ENCODE measurements around the gene TCAIM. TPM values are rescaled to one million over a fixed set of nuclear protein-coding genes. Genes with fewer than 3 reads are reported as not detected.

Gene TCAIM
- total and polyA plus RNA-seq, 2 of the 4 experiments (the other 2 are of a cell fraction), result 11.0 to 21.5 TPM

GRCh38 chr3:44416031-44417030 is 77.8 kb downstream of the TCAIM start:
- Histone ChIP-seq H3K23ac (ENCODE audit: low read depth, low read length) (no peak overlapping the region), H4K91ac (ENCODE audit: insufficient read depth, low read depth, low read length) (no peak overlapping the region), H2BK120ac (ENCODE audit: low read depth, low read length) (no peak overlapping the region), H4K20me1 (ENCODE audit: insufficient read depth, low read length) (no peaks in the 10 kb centered on the region), H4K5ac (ENCODE audit: low read depth, low read length) (no peak overlapping the region), H3K14ac (replicated peaks; ENCODE audit: low read depth, low read length) (no peak overlapping the region), H3K36me3 (ENCODE audit: control insufficient read depth, insufficient read depth, low read length) (no peaks in the 10 kb centered on the region), H3K56ac (ENCODE audit: extremely low read depth, insufficient read depth, low read length) (no peak overlapping the region), H3K9me1 (ENCODE audit: insufficient read depth, low read length) (0 out of 2 replicates have a peak, but pooled peaks cover 5% of the 10 kb centered on the region), H2AFZ (replicated peaks; ENCODE audit: low read length, poor library complexity) (no peak overlapping the region), H3K79me1 (ENCODE audit: low read depth in 1 of 2, low read length in 2 of 2) (no peaks in the 10 kb centered on the region), H3K4me3 (ENCODE audit: insufficient read depth, low read depth, low read length) (no peak overlapping the region), H2BK20ac (ENCODE audit: low read depth, low read length) (no peak overlapping the region), H3K9me3 (ENCODE audit: control insufficient read depth, insufficient read depth, low read length) (no peaks in the 10 kb centered on the region), H3K27ac (ENCODE audit: insufficient read depth, low read length) (no peak overlapping the region), H3K27me3 (ENCODE audit: control insufficient read depth, insufficient read depth, low read length) (no peaks in the 10 kb centered on the region; the same call in none of the 2 replicates), H2AK5ac (ENCODE audit: low read depth, low read length) (no peak overlapping the region), H2BK15ac (ENCODE audit: low read depth, low read length) (no peak overlapping the region), H3K4ac (ENCODE audit: low read depth, low read length) (no peak overlapping the region), H3K4me1 (ENCODE audit: control insufficient read depth, insufficient read depth, low read length) (no peaks in the 10 kb centered on the region), H4K8ac (ENCODE audit: low read depth in 2 of 2, low read length in 2 of 2) (no peak overlapping the region), H3K4me2 (ENCODE audit: low read depth, low read length) (no peak overlapping the region), H2AK9ac (replicated peaks; ENCODE audit: low read depth, low read length, poor library complexity) (no peak overlapping the region), H3K18ac (ENCODE audit: low read depth, low read length) (no peak overlapping the region), H2BK5ac (ENCODE audit: low read depth, low read length, poor library complexity, severe bottlenecking) (no peak overlapping the region), H3K9ac (ENCODE audit: low read depth, low read length) (no peak overlapping the region)
- POLR2A ChIA-PET (ENCODE audit: unreplicated experiment), result no interaction called here
- CTCF ChIA-PET, result interaction anchor here (0.6 kb wide), 1 partner anchor 13 kb away, joined by 3 read pairs; no protein-coding TSS in a partner anchor
- dilution Hi-C loops (cut with HindIII; ENCODE audit: low sequenced_read_pairs, unreplicated experiment), result no loop called here
- in situ Hi-C loops (cut with MboI; ENCODE audit: low sequenced_read_pairs), result no loop called here
- BruUV-seq (replicated peaks), result no TSS peak
- WGBS, 2 experiments (ENCODE audit: extremely low coverage in 2 of 2, insufficient read length in 1 of 2), result 62% methylated on average over 2 of the region's 11 CpGs; no CpG with 5 or more reads in 1 of the 2 experiments
- ATAC-seq (ENCODE audit: low read depth) (no peak), DNase-seq (no peak)
- intact Hi-C loops (cut with micrococcal nuclease), result no loop called here
- TF ChIP-seq NFE2L2 (IDR thresholded peaks at IDR 0.05; ENCODE audit: low read depth, low read length), result no peak
- TF ChIP-seq USF2 (IDR thresholded peaks at IDR 0.05; ENCODE audit: low read depth, low read length), result no peak
- no peak for TF ChIP-seq MAFK (IDR thresholded peaks at IDR 0.05; ENCODE audit: low read depth, low read length)
- no peak for TF ChIP-seq BHLHE40 (IDR thresholded peaks at IDR 0.05; ENCODE audit: low read depth, low read length)
- no peak for TF ChIP-seq POLR2A (IDR thresholded peaks at IDR 0.05; ENCODE audit: low read depth, low read length)
- TF ChIP-seq CHD1 (IDR thresholded peaks at IDR 0.05; ENCODE audit: low read depth, low read length), result no peak
- no peak for TF ChIP-seq MXI1 (IDR thresholded peaks at IDR 0.05; ENCODE audit: borderline replicate concordance, low read depth, low read length)
- TF ChIP-seq CTCF (conservative IDR thresholded peaks at IDR 0.05; ENCODE audit: low read depth, low read length), result no peak
- no peak for TF ChIP-seq RFX5 (IDR thresholded peaks at IDR 0.05; ENCODE audit: low read depth, low read length)
- no peak for TF ChIP-seq RAD21 (IDR thresholded peaks at IDR 0.05; ENCODE audit: low read length)
- no peak for TF ChIP-seq FOS (IDR thresholded peaks at IDR 0.05; ENCODE audit: low read depth, low read length)
- no peak for TF ChIP-seq CEBPB (IDR thresholded peaks at IDR 0.05; ENCODE audit: low read depth, low read length)
- no peak for TF ChIP-seq RCOR1 (IDR thresholded peaks at IDR 0.05; ENCODE audit: insufficient replicate concordance, low read length)
- TF ChIP-seq MAZ (IDR thresholded peaks at IDR 0.05; ENCODE audit: borderline replicate concordance, low read depth, low read length), result no peak
- TF ChIP-seq SMC3 (IDR thresholded peaks at IDR 0.05; ENCODE audit: low read depth, low read length), result no peak
